Effector CD8-positive, alpha-beta T cell (primary cell): Measurements from ENCODE around the gene GALNT14.

Source experiments
- DNase-seq: peaks from one replicate; lab custom pipeline; 2025; lab: John Stamatoyannopoulos, UW

Gene GALNT14

GRCh38 chr2:31134480-31134879 is 3.8 kb downstream of the GALNT14 start:
- DNase-seq: no peak

- DNase-seq: no peak
Observed at GRCh38 chr2:31132786-31133185, 5.5 kb downstream of the GALNT14 start.

- DNase-seq: no peak
Observed at GRCh38 chr2:31131871-31132270, 6.4 kb downstream of the GALNT14 start.

- no peak for DNase-seq
Observed at GRCh38 chr2:31129375-31130171, 8.7 kb downstream of the GALNT14 start.

- no peak for DNase-seq
Observed at GRCh38 chr2:31127931-31128330, 10.3 kb downstream of the GALNT14 start.

GRCh38 chr2:31125918-31126695 is 12.1 kb downstream of the GALNT14 start:
- DNase-seq: no peak

GRCh38 chr2:31124904-31125303 is 13.3 kb downstream of the GALNT14 start:
- DNase-seq: no peak

- no peak for DNase-seq
Observed at GRCh38 chr2:31122133-31122532, 16.1 kb downstream of the GALNT14 start.

- no peak for DNase-seq
Observed at GRCh38 chr2:31113765-31114164, 24.5 kb downstream of the GALNT14 start.

- no peak for DNase-seq
Observed at GRCh38 chr2:31112544-31112943, 25.7 kb downstream of the GALNT14 start.

GRCh38 chr2:31110998-31111397 is 27.2 kb downstream of the GALNT14 start:
- no peak for DNase-seq

- DNase-seq: no peak
Observed at GRCh38 chr2:31110431-31110830, 27.8 kb downstream of the GALNT14 start.

GRCh38 chr2:31109633-31110192 is 28.5 kb downstream of the GALNT14 start:
- no peak for DNase-seq

- DNase-seq: no peak
Observed at GRCh38 chr2:31108561-31109286, 29.5 kb downstream of the GALNT14 start.

GRCh38 chr2:31107591-31108300 is 30.5 kb downstream of the GALNT14 start:
- no peak for DNase-seq

- no peak for DNase-seq
Observed at GRCh38 chr2:31101701-31102100, 36.5 kb downstream of the GALNT14 start.

- no peak for DNase-seq
Observed at GRCh38 chr2:31097962-31098613, 40.2 kb downstream of the GALNT14 start.

GRCh38 chr2:31090188-31090587 is 48.1 kb downstream of the GALNT14 start:
- DNase-seq: no peak

- DNase-seq: no peak
Observed at GRCh38 chr2:31089645-31090044, 48.6 kb downstream of the GALNT14 start.

GRCh38 chr2:31088504-31089195 is 49.6 kb downstream of the GALNT14 start:
- DNase-seq: no peak
